ENCODE data around the gene FAM9C.

GRCh38 chrX:13092455-13092941, 48.1 kb upstream of the FAM9C start:
- TF ChIP-seq POLR2A (IDR thresholded peaks at IDR 0.05) = no peak
- no peak for TF ChIP-seq CTCF (IDR thresholded peaks at IDR 0.05)
